GM18502 (cell line): Measurements from ENCODE around the gene GALNT18.

ENCODE experiments used
- ATAC-seq: cut with Tn5 transposase; IDR thresholded peaks from one replicate; pipeline ENCODE4 v1.9.1; 2021; ENCODE audit warnings: mild to moderate bottlenecking; ENCODE audit not compliant: unreplicated experiment, poor library complexity

The GALNT18 gene

DNA sequence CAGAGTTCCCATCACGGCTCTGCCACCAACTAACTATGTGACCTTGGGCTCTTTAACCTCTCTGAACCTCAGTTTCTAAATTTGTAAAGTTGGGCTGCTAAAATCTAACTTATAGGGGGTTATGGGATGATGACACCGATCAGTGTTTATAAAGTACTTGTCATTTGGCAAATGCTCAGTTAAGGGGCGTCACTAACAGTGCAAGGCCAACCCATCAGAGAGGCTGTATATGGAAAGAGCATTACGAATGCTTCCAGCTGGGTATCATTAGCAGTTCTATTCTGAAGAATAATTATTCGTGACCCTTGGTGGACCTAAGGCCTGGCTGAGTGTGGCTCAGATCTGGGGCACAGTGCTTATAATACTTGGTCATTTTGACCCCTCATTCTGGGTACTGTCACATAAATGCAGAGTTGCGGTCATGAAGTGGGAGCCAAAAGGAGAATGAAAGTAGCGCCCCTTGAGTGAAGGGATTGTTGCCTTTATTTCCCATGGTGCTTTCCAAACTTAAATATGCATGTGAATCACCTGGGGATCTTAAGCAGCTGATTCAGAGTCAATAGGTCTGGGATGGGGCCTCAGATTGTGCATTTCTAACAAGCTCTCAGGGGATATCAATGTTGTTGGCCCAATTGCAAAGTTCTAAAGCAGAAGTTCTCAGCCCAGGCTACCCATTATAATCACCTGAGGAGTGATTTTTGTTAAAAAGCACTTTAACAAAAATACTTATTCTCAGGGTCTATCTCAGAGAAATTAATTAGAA lies 384.6 kb downstream of the GALNT18 start:
- ATAC-seq, result no peak

DNA sequence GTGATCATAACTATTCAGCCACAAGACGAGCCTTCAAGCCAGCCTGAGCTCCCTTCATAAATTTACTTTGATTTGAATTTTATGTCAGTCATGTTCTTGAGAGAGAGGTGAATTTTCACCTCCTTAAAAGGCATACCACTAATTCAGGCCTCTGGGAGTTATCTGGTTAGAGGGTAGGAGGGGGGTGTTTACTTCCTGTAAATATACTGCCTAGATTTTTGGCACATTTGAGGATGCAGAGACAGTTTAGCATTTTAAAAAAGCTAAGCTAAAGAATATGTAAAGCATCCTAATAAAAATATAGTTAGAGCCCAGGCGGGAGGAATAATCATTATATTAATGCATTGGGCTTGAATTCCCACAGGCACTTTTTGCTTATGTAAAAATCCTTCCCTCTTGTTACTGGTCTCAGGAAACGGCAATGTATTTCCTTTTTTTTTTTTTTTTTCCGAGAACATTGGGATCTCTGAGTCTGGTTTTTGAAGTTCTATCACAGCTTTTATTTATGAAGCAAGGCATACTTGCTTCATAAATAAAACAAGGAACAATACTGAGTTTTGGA lies 385.2 kb downstream of the GALNT18 start:
- no peak for ATAC-seq

DNA sequence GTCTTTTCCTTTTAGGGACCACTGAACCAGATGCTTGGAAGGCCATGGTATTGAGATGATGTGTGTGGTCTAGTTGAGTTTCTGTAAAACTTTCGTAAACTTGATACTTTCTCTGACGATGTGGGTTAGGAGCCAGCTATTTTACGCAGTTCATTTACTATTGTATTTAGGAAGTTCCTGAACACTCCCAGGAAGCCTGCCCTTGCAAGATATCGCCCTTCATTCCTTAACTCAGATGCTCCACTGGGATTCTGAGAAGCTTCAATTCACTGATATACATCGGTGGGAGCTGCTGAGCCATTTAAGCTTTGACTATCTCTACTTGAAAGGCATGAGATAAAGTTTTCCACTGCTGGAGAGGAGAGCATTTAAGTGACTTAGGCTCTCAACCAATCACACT lies 390.0 kb downstream of the GALNT18 start:
- ATAC-seq, result no peak

DNA sequence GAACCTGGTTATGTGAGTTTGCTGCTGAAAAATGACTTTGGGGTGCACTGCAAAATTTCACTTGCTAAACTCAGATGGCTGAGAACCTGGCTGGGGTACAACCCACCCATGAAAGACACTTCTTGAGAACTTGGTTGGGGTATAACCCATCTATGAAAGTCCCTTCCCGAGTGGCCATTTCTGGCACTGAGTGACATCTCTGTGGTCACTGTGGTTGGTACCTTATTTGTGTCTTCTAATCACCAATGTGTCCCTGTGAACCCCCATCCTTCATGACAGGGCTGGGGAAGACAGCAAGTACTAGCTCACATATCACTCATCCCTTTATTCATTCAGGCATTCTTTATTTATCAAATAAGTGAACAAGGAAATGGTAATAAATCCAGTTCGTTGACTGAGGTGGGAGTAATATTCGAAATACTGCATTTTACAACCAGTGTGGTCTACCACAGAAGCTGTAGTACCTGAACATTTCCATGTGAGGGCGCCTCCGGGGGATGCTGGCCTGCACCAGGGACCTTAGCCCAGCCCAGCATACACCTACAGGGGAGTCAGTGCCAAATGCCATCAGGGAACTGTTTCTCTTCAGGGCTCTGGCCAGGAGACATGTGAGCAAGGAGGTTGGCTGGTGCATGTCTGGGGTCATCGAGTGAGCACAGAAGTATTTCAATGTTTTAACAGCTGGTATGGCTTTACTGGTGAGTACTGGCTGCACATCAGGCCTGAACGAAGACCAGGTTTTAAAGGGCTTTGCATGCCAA lies 390.8 kb downstream of the GALNT18 start:
- ATAC-seq, result peak; percentile 58

DNA sequence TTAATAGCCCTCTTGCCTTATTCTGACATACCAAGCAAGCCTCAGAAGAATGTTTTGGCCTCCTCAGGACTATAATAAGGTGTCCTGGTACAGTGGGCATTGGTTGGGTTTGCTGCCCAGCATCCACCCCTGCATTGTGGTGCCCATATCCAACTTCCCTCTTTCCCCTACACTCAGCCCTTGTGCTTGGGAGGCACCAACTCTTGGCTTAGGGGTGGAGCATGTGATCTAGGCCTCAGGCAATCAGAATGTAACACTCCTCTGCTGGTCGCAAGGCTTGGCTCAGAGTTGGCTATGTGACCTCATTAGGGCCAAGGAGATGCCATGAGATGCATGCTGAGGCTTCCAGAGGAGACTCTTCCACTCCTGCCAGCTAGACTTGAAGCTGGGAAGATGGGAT lies 391.7 kb downstream of the GALNT18 start:
- ATAC-seq, result no peak

DNA sequence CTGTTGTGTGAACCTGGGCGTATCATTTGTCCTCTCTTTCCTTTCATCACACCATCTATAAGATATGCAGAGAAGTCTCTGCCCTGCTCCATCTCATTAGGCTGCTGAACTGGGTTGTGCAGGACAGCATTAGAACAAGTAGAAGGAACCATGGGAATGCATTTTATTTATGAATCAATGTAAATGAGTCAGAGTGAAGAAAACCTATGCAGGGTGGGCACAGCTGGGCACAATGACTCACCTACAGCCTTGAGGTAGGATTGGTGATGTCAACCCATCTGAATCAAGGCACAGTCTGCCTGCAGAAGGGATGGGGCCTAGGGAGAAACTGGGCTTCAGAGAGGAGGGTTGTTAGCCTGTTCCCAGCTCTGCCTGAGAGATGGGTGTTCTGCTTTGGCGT lies 392.2 kb downstream of the GALNT18 start:
- no peak for ATAC-seq

DNA sequence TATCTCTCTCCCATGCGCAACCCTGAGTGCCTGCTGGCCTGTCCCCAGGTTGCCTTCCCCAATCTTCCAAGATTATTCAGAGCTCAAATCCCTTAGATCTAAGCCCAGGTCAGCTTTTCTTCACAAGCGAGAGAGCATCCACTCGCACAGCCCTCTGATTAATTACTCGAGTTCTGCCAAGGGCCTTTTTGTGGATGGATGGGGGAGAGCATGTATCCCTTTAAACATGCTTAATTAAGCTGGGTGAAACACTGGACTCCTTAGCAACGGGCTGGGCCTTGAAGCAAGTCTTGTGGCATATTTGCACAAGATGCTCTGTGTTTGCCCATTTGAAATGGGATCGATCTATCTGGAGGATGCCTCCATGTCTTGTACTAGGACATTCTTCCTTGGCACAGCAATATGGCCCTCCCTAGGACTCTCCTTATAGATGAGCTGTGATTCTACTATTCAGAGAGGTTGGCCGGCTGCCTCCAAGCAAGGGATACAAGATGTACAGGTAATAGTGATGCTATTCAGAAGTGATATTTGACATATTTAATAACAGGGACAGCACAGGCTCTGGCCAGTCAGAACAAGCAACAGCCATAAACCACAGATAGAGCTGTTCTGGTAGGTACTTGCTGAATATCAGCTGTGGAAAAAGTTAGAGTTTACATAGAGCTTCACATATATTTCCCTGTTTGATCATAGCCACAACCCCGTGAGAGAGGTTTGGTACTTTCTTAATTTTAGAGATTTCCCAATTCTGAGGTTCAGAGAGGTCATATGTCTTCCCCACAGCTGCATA lies 394.3 kb downstream of the GALNT18 start:
- ATAC-seq, result no peak
